ENCODE measurements around the gene GRIA3.

GRIA3 gene

GRCh38 chrX:123260920-123261418 lies 76.9 kb downstream of the GRIA3 start:
- TF ChIP-seq CTCF (IDR thresholded peaks at IDR 0.05; ENCODE audit: low read depth, low read length, missing control alignments): no peak
- no peak overlapping the region for H3K27ac ChIP-seq
- in situ Hi-C loops (cut with HindIII; ENCODE audit: low pct_ligation_motif_present, low sequenced_read_pairs): no loop called here
- no peaks in the 10 kb centered on the region for H3K27me3 ChIP-seq (replicated peaks)
- H3K4me3 ChIP-seq (ENCODE audit: low read depth, low read length): no peak overlapping the region
- DNase-seq: no peak
- no peaks in the 10 kb centered on the region for H3K36me3 ChIP-seq (replicated peaks)

- in situ Hi-C loops (cut with HindIII; ENCODE audit: low pct_ligation_motif_present, low sequenced_read_pairs): no loop called here
- TF ChIP-seq CTCF (IDR thresholded peaks at IDR 0.05; ENCODE audit: low read depth, low read length, missing control alignments): no peak
- H3K4me3 ChIP-seq (ENCODE audit: low read depth, low read length): no peak overlapping the region
- no peaks in the 10 kb centered on the region for H3K36me3 ChIP-seq (replicated peaks)
- H3K27ac ChIP-seq: no peak overlapping the region
- H3K27me3 ChIP-seq (replicated peaks): no peaks in the 10 kb centered on the region
- no peak for DNase-seq
These were observed 79.2 kb downstream of the GRIA3 start for GRCh38 chrX:123263270-123263669.

GRCh38 chrX:123263747-123264146 lies 79.7 kb downstream of the GRIA3 start:
- H3K4me3 ChIP-seq (ENCODE audit: low read depth, low read length): no peak overlapping the region
- no peak for DNase-seq
- in situ Hi-C loops (cut with HindIII; ENCODE audit: low pct_ligation_motif_present, low sequenced_read_pairs): no loop called here
- H3K27me3 ChIP-seq (replicated peaks): no peaks in the 10 kb centered on the region
- no peaks in the 10 kb centered on the region for H3K36me3 ChIP-seq (replicated peaks)
- no peak overlapping the region for H3K27ac ChIP-seq
- TF ChIP-seq CTCF (IDR thresholded peaks at IDR 0.05; ENCODE audit: low read depth, low read length, missing control alignments): no peak

GRCh38 chrX:123267220-123267619 lies 83.1 kb downstream of the GRIA3 start:
- Histone ChIP-seq H3K27ac (no peak overlapping the region), H3K4me3 (ENCODE audit: low read depth, low read length) (no peak overlapping the region), H3K27me3 (replicated peaks) (no peaks in the 10 kb centered on the region), H3K36me3 (replicated peaks) (no peaks in the 10 kb centered on the region)
- peak; percentile 0 for DNase-seq
- no peak for TF ChIP-seq CTCF (IDR thresholded peaks at IDR 0.05; ENCODE audit: low read depth, low read length, missing control alignments)
- in situ Hi-C loops (cut with HindIII; ENCODE audit: low pct_ligation_motif_present, low sequenced_read_pairs): no loop called here

GRCh38 chrX:123271902-123272301 lies 87.8 kb downstream of the GRIA3 start:
- DNase-seq: no peak
- Histone ChIP-seq H3K36me3 (replicated peaks) (no peaks in the 10 kb centered on the region), H3K27ac (no peak overlapping the region), H3K27me3 (replicated peaks) (no peaks in the 10 kb centered on the region), H3K4me3 (ENCODE audit: low read depth, low read length) (no peak overlapping the region)
- no peak for TF ChIP-seq CTCF (IDR thresholded peaks at IDR 0.05; ENCODE audit: low read depth, low read length, missing control alignments)
- in situ Hi-C loops (cut with HindIII; ENCODE audit: low pct_ligation_motif_present, low sequenced_read_pairs): no loop called here

- Histone ChIP-seq H3K27ac (no peak overlapping the region), H3K4me3 (ENCODE audit: low read depth, low read length) (no peak overlapping the region), H3K36me3 (replicated peaks) (no peaks in the 10 kb centered on the region), H3K27me3 (replicated peaks) (no peaks in the 10 kb centered on the region)
- no peak for TF ChIP-seq CTCF (IDR thresholded peaks at IDR 0.05; ENCODE audit: low read depth, low read length, missing control alignments)
- DNase-seq: no peak
- in situ Hi-C loops (cut with HindIII; ENCODE audit: low pct_ligation_motif_present, low sequenced_read_pairs): no loop called here
These were observed 88.6 kb downstream of the GRIA3 start for GRCh38 chrX:123272630-123273029.

Data from brain microvascular endothelial cell (primary cell).